GM23338 (cell line): ENCODE results near the gene ZCCHC14. TPM values are rescaled to one million over a fixed set of nuclear protein-coding genes. Genes with fewer than 3 reads are reported as not detected.

Experiments used
- ATAC-seq: fragments of 200-7000 bp; cut with Tn5 transposase; 3 replicates; pipeline ENCODE4 v1.9.1; 2020
- DNase-seq: peaks from one replicate; pipeline ENCODE4 v3.0.0-alpha.2; 2015; ENCODE audit warnings: low spot score
- H2AFZ ChIP-seq: fragments of 200-600 bp; sonication (generic); 2 replicates; pipeline ENCODE4 v1.8.0; 2016; ENCODE audit warnings: antibody characterized with exemption, mild to moderate bottlenecking, moderate library complexity
- H3F3A ChIP-seq: fragments of 200-600 bp; sonication (generic); replicated peaks from 2 replicates; pipeline ENCODE4 v1.8.0; 2017; ENCODE audit warnings: antibody characterized with exemption, mixed run types, low read depth
- H3K27ac ChIP-seq: fragments of 200-600 bp; sonication (generic); 2 replicates; pipeline ENCODE4 v1.6.1; 2016; ENCODE audit warnings: low read depth
- H3K27me3 ChIP-seq: fragments of 200-600 bp; sonication (generic); 2 replicates; pipeline ENCODE4 v1.8.0; 2016; ENCODE audit warnings: mild to moderate bottlenecking, mixed run types, moderate library complexity; ENCODE audit not compliant: insufficient read depth
- H3K36me3 ChIP-seq: fragments of 200-600 bp; sonication (generic); 2 replicates; pipeline ENCODE4 v1.8.0; 2016; ENCODE audit warnings: mild to moderate bottlenecking; ENCODE audit not compliant: insufficient read depth
- H3K4me1 ChIP-seq: fragments of 200-600 bp; sonication (generic); 2 replicates; pipeline ENCODE4 v1.8.0; 2016; ENCODE audit warnings: mild to moderate bottlenecking, moderate library complexity; ENCODE audit not compliant: insufficient read depth
- H3K4me2 ChIP-seq: fragments of 200-600 bp; sonication (generic); 2 replicates; pipeline ENCODE4 v1.7.1; 2017; ENCODE audit warnings: mixed run types
- H3K4me3 ChIP-seq: fragments of 200-600 bp; sonication (generic); 2 replicates; pipeline ENCODE4 v1.6.1; 2016; ENCODE audit warnings: mixed run types
- H3K79me2 ChIP-seq: fragments of 200-600 bp; sonication (generic); replicated peaks from 2 replicates; pipeline ENCODE4 v1.8.0; 2017; ENCODE audit warnings: mild to moderate bottlenecking; ENCODE audit not compliant: insufficient read depth
- H3K9me2 ChIP-seq: fragments of 200-600 bp; sonication (generic); 2 replicates; pipeline ENCODE4 v1.8.0; 2017; ENCODE audit not compliant: insufficient read depth
- H4K20me1 ChIP-seq: fragments of 200-600 bp; sonication (generic); replicated peaks from 2 replicates; pipeline ENCODE4 v1.8.0; 2017; ENCODE audit warnings: mild to moderate bottlenecking; ENCODE audit not compliant: insufficient read depth
- H3K27ac Mint-ChIP-seq: 2 replicates; pipeline ENCODE4 v1.8.0; 2020; ENCODE audit warnings: inconsistent platforms, mild to moderate bottlenecking, moderate library complexity, mixed read lengths
- H3K27me3 Mint-ChIP-seq: 3 replicates; pipeline ENCODE4 v1.8.0; 2022; ENCODE audit warnings: low read depth, mild to moderate bottlenecking, moderate library complexity, mixed read lengths, inconsistent platforms; ENCODE audit not compliant: insufficient read depth, poor library complexity
- H3K36me3 Mint-ChIP-seq: 3 replicates; pipeline ENCODE4 v1.8.0; 2021; ENCODE audit warnings: low read depth, mild to moderate bottlenecking, inconsistent platforms, moderate library complexity, mixed read lengths
- H3K4me1 Mint-ChIP-seq: 3 replicates; pipeline ENCODE4 v1.8.0; 2020; ENCODE audit warnings: mild to moderate bottlenecking, inconsistent platforms, mixed read lengths
- H3K4me3 Mint-ChIP-seq: 3 replicates; pipeline ENCODE4 v1.8.0; 2021; ENCODE audit warnings: moderate library complexity, mild to moderate bottlenecking, inconsistent platforms, mixed read lengths
- H3K9me3 Mint-ChIP-seq: 3 replicates; pipeline ENCODE4 v1.8.0; 2020; ENCODE audit warnings: moderate library complexity, mild to moderate bottlenecking, inconsistent platforms, mixed read lengths
- CTCF ChIP-seq, 2 experiments: fragments of 200-600 bp in 1 of 2; sonication (generic) in 1 of 2; conservative IDR thresholded peaks; 2 replicates each; pipeline versions ENCODE4 v1.5.1 to v1.6.1; 2016 to 2017; ENCODE audit warnings: antibody characterized with exemption in 2 of 2, low read depth in 2 of 2, mild to moderate bottlenecking in 2 of 2, moderate library complexity in 1 of 2
- ETS1 ChIP-seq: IDR thresholded peaks from 2 replicates; pipeline ENCODE4 v1.6.1; 2016; ENCODE audit warnings: antibody characterized with exemption
- EZH2 ChIP-seq: fragments of 200-600 bp; sonication (generic); IDR thresholded peaks from one replicate; pipeline ENCODE4 v1.8.0; 2017; ENCODE audit warnings: antibody characterized with exemption, mild to moderate bottlenecking, low read depth; ENCODE audit not compliant: unreplicated experiment
- JUNB ChIP-seq: IDR thresholded peaks from one replicate; pipeline ENCODE4 v1.6.1; 2016; ENCODE audit warnings: antibody characterized with exemption; ENCODE audit not compliant: unreplicated experiment
- NANOG ChIP-seq: IDR thresholded peaks from 2 replicates; pipeline ENCODE4 v1.6.1; 2016; ENCODE audit warnings: antibody characterized with exemption, borderline replicate concordance
- POLR2AphosphoS5 ChIP-seq: IDR thresholded peaks from 2 replicates; pipeline ENCODE4 v1.6.1; 2016; ENCODE audit warnings: antibody characterized with exemption, low read depth
- STAT1 ChIP-seq: IDR thresholded peaks from one replicate; pipeline ENCODE4 v1.6.1; 2016; ENCODE audit warnings: antibody characterized with exemption; ENCODE audit not compliant: unreplicated experiment
- ZNF114 ChIP-seq: fragments of 250-450 bp; sonication (Bioruptor Pico); IDR thresholded peaks from 2 replicates; pipeline ENCODE4 v1.5.0; 2020; ENCODE audit warnings: mild to moderate bottlenecking, moderate library complexity
- ZNF462 ChIP-seq: fragments of 250-450 bp; sonication (Bioruptor Pico); IDR thresholded peaks from 2 replicates; pipeline ENCODE4 v1.5.0; 2020; ENCODE audit warnings: mild to moderate bottlenecking, moderate library complexity
- polyA plus RNA-seq: library from polyadenylated mRNA; unstranded; fragments of >200 nt; fragmentation: Nextera tagmentation; extraction: Ambion mirVana; gene quantifications from 2 replicates; pipeline ENCODE4 v1.2.1, GENCODE V29; 2016
- total RNA-seq: library from RNA; depleted of rRNA; stranded (reverse); fragments of >200 nt; shearing (Covaris generic); gene quantifications from 2 replicates; pipeline ENCODE4 v1.2.3, GENCODE V29; 2014

Gene ZCCHC14
- total and polyA plus RNA-seq, 2 experiments from 2014 or later, result 6.8 to 22.4 TPM

GRCh38 chr16:87482266-87482665 lies 10.6 kb downstream of the ZCCHC14 start:
- peaks cover 33% of the 10 kb centered on the region for H4K20me1 ChIP-seq
- peaks cover 90% of the 10 kb centered on the region for H3K79me2 ChIP-seq
- H3K9me3 Mint-ChIP-seq, result no peaks in the 10 kb centered on the region

More at GRCh38 chr16:87482266-87482665, 10.6 kb downstream of the ZCCHC14 start:
- no peak for ATAC-seq
- Mint-ChIP-seq H3K4me1 (peaks cover 35% of the 10 kb centered on the region), H3K36me3 (no peaks in the 10 kb centered on the region; the same call in 2 of the 3 replicates), H3K4me3 (no peak overlapping the region), H3K27ac (0 out of 2 replicates have a peak overlapping the region, but pooled peaks have one; percentile 31), H3K27me3 (peaks cover 8% of the 10 kb centered on the region)
- Histone ChIP-seq H3F3A (no peaks in the 10 kb centered on the region), H3K4me1 (no peaks in the 10 kb centered on the region), H3K36me3 (no peaks in the 10 kb centered on the region), H3K27ac (no peak overlapping the region), H2AFZ (no peak overlapping the region), H3K4me2 (no peak overlapping the region), H3K27me3 (no peaks in the 10 kb centered on the region), H3K4me3 (no peak overlapping the region), H3K9me2 (no peaks in the 10 kb centered on the region)
- DNase-seq, result no peak
- TF ChIP-seq POLR2AphosphoS5, result no peak
- no peak for TF ChIP-seq ETS1
- no peak for TF ChIP-seq STAT1
- TF ChIP-seq ZNF462 (CRISPR knock-in tag), result no peak
- no peak for TF ChIP-seq JUNB
- TF ChIP-seq CTCF (conservative IDR thresholded peaks at IDR 0.05; ENCODE audit: low read depth in 2 of 2), result no peak
- TF ChIP-seq EZH2, result no peak
- no peak for TF ChIP-seq ZNF114 (CRISPR knock-in tag)
- no peak for TF ChIP-seq NANOG
